Keratinocyte (primary cell): ENCODE measurements around the gene SC5D.

Source experiments
- CTCF ChIP-seq, 3 experiments: IDR thresholded peaks in 1 of 3; conservative IDR thresholded peaks in 1 of 3; optimal IDR thresholded peaks in 1 of 3; 2 replicates in 2 of 3; 3 replicates in 1 of 3; pipeline versions ENCODE3 to v1.5.1; 2011; ENCODE audit warnings: low read length in 3 of 3, mild to moderate bottlenecking in 3 of 3, moderate library complexity in 2 of 3, control low read depth in 1 of 3, inconsistent platforms in 1 of 3; ENCODE audit not compliant: insufficient read depth in 2 of 3; ENCODE audit errors: extremely low read depth in 1 of 3
- EZH2 ChIP-seq: IDR thresholded peaks from one replicate; pipeline ENCODE4 v1.6.1; 2012; ENCODE audit warnings: inconsistent platforms, mild to moderate bottlenecking, low read length, moderate library complexity

DNA sequence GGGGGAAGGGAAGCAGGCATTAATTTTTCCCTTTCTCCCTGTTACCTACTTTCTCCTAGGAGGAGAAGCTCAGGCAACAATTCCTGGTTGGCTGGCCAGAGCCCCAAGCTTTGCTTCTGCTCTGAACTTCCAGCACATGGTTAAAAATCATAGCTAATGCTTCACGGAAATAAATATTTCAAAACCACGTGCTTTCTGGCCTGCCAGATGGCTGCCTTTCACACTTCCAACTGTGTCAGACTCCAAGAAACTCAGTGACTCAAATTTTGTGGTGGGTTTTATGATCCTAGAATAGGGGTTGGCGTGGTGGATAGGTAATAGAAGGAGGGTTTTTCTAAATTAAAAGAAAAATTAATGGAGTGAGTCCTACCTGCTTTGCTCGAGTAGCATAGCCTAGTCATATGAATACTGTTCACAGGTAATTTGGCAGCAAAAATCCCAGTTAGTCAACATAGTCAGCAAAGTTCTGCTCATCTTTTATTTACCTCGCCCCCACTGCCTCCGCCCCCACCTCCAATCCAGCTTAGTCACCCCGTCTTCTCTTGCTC is 58.6 kb downstream of the SC5D start:
- TF ChIP-seq CTCF (optimal IDR thresholded peaks at IDR 0.05 in 1 of 3, IDR thresholded peaks at IDR 0.05 in 1 of 3, conservative IDR thresholded peaks at IDR 0.05 in 1 of 3; ENCODE audit: extremely low read depth in 1 of 3, insufficient read depth in 2 of 3, low read length in 3 of 3) (no peak), EZH2 (no peak)
